NCI-H524 (cell line): ENCODE results near the gene CGB3.
"Not testable (repeated sequence)": the region's sequence is repeated elsewhere in the genome, so short reads cannot be mapped to it uniquely, and the experiment has no call there.

Experiments used
- DNase-seq, 2 experiments: peaks; one replicate each; lab custom pipeline; 2025; lab: John Stamatoyannopoulos, UW

CGB3 gene

DNA sequence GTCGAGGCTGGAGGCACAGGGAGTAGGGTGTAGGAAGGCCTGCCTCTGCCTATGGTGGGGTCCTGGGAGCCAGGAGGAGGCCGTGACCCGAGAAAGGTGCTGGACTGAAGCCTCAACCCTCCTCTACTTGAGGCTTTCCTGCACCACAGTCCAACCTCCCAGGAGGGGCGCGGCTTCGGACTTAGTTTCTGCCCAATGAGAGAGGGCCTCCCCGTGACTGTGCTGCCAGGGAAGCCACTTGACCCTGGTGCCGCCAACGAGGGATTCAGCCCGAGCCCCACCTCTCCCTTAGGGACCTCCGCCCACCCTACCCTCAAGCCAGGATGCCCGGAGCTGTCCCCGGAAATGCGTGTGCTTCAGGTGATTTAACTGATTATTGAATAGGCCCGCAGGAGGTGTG is at the start of gene CGB3:
CGB3 (minus strand) TSS at position 101 of the 400 bp plus-strand sequence. CDS start 362 bp downstream, outside the sequence.
- DNase-seq, result not testable (repeated sequence)

- peak in 1 of 2 experiments; percentile 40 for DNase-seq
Observed at GRCh38 chr19:49071860-49072547, 47.9 kb upstream of the CGB3 start.

DNA sequence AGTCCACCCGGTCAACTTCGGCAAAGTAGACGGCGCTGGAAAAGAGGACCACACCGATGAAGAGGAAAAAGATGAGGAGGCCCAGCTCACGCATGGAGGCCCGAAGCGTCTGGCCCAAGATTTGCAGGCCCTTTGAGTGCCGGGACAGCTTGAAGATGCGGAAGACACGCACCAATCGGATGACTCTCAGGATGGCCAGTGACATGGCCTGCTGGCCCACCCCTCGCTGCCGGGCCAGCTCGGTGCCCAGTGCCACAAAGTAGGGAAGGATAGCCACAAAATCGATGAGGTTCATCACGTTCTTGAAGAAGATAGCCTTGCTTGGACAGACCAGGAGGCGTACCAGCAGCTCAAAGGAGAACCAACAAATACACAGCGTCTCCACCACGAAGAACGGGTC is 46.3 kb upstream of the CGB3 start:
- no peak for DNase-seq

DNA sequence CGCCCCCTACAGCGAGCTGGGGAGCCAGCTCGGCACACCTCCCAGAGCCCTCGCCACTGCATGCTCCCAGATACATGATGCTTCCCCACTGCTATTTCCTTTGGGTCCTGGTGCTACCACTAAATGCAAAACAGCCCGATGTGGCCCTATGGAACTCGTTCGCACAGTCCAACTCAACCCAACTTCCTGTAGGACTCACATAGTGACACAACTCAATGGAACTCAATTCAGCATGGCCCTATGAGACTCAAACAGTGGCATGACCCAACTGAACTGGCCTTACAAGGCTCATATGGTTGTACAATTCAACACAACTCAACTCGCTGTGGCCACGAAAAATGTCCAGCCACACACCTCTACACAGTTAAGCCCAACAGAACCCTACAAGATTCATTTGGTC is 44.9 kb upstream of the CGB3 start:
- no peak for DNase-seq

- peak in 1 of 2 experiments; percentile 40 for DNase-seq
Observed at GRCh38 chr19:49067554-49067953, 43.4 kb upstream of the CGB3 start.

DNA sequence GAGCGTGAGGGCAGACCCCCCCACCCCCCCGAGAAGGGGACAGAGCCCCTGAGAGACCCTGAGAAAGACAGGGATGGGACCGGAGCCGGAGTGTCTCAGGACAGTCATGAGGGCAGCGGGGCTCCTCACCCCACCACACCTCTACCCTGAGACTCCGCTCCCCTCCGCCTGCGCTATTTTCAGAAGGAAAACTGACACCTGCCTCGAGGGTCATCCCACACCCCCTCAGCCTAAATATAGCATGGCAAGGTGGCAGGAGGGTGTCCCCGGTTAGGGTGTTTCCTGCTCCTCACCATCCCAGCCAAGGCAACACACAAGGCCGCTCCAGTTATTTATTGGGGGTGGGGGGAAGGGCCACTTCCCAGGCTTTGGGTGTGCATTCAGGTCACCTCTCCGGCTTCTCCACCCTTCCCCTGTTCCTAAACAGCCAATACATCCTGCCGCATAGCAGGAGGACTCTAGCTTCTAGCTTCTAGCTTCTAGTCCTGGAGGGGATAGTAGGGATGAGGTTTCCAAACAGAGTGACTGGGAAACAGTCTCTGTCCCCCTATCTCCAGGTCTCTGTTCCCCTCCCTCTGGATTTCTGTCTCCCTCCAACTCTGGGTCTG is 41.9 kb upstream of the CGB3 start:
- DNase-seq, result no peak

DNA sequence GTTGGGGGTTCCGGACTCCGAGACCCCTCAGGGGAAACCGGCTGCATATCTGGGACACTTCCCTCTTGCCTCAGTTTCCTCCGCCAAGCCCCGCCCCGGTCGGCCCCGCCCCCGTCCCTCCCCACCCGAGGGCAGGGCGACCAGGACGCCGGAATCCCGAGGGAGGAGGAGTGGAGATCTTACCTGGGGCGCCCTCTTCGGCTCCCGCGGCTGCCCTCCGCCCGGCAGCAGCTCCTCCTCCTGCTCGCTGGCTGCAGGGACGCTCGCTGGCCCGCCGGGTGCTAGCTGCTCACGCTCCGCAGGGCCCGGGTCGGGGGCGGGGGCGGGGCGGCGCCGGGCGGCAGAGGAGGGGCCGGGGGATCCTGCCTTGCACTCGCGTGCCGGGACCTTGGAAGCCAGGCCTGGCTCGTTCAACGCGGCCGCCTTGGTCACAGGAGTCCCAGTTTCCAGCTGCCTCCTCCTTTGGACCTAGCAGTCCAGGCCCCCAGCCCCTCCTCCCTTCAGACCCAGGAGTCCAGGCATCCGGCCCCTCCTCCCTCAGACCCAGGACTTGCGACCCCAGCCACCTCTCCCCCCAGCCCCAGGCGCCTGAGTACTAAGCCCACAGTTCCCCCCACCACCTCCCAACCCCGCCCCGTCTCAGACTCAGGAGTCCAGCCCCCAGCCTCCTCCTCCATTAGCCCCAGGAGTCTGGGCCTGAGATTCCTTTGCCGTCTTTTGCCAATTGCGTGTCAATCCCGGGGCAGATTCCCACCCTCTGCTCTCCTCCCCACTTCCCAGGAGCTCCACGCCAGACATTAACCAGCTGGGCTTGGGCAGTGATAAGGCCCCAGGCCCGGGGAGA is 40.9 kb upstream of the CGB3 start, which contains the start of gene NTF4:
NTF4 (minus strand) TSS at position 51 of the 844 bp plus-strand sequence. CDS start 2,821 bp downstream, outside the sequence.
- DNase-seq, result peak in 1 of 2 experiments; percentile 30

DNA sequence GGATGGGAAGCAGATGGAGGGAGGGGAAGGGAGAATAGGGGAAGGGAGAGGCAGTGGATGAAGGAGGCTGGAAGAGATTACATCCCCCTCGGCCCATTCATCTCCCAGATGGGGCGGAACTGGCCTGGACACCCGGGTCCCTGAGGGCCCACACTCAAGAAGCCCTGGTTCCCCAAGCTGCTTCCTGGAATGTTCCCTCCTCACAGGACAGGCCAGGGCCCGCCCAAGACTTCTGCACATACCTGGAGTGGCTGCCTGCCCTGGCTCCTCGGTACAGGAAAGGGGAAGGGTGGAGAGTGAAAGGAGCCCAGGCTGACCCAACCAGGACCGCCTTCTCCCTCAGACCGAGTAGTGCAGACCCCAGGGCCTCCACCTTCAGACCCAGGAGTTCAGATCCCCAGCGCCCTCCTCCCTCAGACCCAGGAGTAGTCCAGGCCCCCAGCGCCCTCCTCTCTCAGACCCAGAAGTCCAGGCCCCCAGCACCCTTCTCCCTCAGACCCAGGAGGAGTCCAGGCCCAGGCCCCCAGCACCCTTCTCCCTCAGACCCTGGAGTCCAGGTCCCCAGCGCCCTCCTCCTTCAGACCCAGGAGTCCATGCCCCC is 40.0 kb upstream of the CGB3 start:
- DNase-seq, result no peak

DNA sequence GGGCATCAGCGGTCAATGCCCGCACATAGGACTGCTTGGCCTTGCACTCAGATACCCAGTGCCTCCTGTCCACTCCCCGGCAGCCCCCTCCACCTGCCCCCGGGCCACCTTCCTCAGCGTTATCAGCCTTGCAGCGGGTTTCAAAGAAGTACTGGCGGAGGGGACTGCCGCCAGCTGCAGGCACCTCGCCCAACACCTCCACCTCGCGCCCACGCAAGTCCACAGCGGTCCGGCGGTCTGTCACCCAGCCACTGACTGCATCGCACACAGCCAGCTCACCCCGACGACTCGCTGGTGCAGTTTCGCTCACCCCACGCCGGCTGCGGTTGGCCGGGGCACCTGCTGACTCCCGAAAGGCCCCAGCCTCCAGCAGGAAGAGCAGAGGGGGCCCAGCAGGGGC is 37.3 kb upstream of the CGB3 start:
- no peak for DNase-seq

- DNase-seq, result no peak
Observed at GRCh38 chr19:49061000-49061399, 36.9 kb upstream of the CGB3 start.

- no peak for DNase-seq
Observed at GRCh38 chr19:49059053-49059452, 34.9 kb upstream of the CGB3 start.

DNA sequence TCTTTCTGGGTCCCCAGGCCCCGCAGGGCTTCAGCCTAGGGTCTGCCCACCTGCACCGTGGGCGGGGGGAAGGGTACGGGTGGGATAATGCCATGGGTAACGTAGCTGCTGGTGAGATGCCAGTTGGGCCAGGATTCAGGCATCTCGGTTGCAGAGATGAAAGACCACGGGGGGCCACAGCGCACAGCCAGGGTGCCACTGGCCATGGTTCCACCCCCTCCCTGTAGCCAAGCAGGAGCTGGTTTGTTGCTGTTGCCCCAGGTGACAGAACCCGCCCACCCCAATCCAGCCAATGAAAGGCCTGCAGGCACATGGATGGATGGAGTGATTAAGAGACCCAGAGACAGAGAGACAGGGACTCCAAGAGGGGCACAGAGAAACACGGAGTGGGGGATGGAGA is 34.4 kb upstream of the CGB3 start:
- peak in 1 of 2 experiments; percentile 46 for DNase-seq

GRCh38 chr19:49057636-49058234 is 33.6 kb upstream of the CGB3 start, which contains the start of gene CGB7:
TSS of gene CGB7 (minus strand) at chr19:49057749. CDS start at chr19:49055375, 2,374 bp downstream.
- peak; percentile 36 to 68 for DNase-seq

GRCh38 chr19:49056902-49057596 is 32.9 kb upstream of the CGB3 start:
- not testable (repeated sequence) for DNase-seq

- peak; percentile 27 to 63 for DNase-seq
Observed at GRCh38 chr19:49056101-49056901, 32.2 kb upstream of the CGB3 start.

- not testable (repeated sequence) for DNase-seq
Observed at GRCh38 chr19:49050376-49051033, 26.4 kb upstream of the CGB3 start.

GRCh38 chr19:49049834-49050233 is 25.7 kb upstream of the CGB3 start:
- not testable (repeated sequence) for DNase-seq

- not testable (repeated sequence) for DNase-seq
Observed at GRCh38 chr19:49049011-49049410, 24.9 kb upstream of the CGB3 start, which contains the start of gene CGB8. TSS of gene CGB8 (minus strand) at chr19:49049111. CDS start at chr19:49048739, 372 bp downstream.

GRCh38 chr19:49043548-49043947 is 19.4 kb upstream of the CGB3 start, which contains the start of gene CGB5:
TSS of gene CGB5 (plus strand) at chr19:49043848. CDS start at chr19:49044210, 362 bp downstream.
- DNase-seq, result not testable (repeated sequence)
